Fibroblast of skin of scalp (primary cell): Measurements from ENCODE around the gene CLCA4. TPM values are rescaled to one million over a fixed set of nuclear protein-coding genes. Genes with fewer than 3 reads are reported as not detected.
"Not testable (repeated sequence)": the region's sequence is repeated elsewhere in the genome, so short reads cannot be mapped to it uniquely, and the experiment has no call there.

Experiments
- DNase-seq: peaks from one replicate; pipeline ENCODE4 v3.0.0-alpha.2; 2013
- polyA plus RNA-seq, 2 experiments: library from polyadenylated mRNA; unstranded; fragments of 120-200 nt; gene quantifications; one replicate each; pipeline ENCODE4 v1.2.1, GENCODE V29; 2013; ENCODE audit not compliant: insufficient read length in 2 of 2

The CLCA4 gene, protein sequence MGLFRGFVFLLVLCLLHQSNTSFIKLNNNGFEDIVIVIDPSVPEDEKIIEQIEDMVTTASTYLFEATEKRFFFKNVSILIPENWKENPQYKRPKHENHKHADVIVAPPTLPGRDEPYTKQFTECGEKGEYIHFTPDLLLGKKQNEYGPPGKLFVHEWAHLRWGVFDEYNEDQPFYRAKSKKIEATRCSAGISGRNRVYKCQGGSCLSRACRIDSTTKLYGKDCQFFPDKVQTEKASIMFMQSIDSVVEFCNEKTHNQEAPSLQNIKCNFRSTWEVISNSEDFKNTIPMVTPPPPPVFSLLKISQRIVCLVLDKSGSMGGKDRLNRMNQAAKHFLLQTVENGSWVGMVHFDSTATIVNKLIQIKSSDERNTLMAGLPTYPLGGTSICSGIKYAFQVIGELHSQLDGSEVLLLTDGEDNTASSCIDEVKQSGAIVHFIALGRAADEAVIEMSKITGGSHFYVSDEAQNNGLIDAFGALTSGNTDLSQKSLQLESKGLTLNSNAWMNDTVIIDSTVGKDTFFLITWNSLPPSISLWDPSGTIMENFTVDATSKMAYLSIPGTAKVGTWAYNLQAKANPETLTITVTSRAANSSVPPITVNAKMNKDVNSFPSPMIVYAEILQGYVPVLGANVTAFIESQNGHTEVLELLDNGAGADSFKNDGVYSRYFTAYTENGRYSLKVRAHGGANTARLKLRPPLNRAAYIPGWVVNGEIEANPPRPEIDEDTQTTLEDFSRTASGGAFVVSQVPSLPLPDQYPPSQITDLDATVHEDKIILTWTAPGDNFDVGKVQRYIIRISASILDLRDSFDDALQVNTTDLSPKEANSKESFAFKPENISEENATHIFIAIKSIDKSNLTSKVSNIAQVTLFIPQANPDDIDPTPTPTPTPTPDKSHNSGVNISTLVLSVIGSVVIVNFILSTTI
- polyA plus RNA-seq (2013, experiment 1 of 2; ENCODE audit: insufficient read length), result not detected
- not detected for polyA plus RNA-seq (2013, experiment 2 of 2; ENCODE audit: insufficient read length)

DNA sequence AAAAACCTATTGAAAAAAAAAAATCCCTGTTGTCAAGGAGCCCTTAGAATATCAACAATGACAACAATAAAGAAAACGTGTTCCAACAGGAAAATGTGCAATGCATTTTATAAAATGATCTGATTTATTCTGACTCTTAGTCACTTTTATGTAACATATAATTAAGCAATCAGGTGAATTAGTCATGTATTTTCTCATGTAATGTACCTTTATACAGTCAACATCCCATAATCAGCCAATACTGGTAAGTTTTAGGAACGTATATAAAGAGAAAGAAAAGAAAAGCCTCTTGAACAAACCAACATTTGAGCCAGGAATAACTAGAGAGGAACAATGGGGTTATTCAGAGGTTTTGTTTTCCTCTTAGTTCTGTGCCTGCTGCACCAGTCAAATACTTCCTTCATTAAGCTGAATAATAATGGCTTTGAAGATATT, at the start of gene CLCA4:
TSS of gene CLCA4 (plus strand) at position 292 of the 435 bp plus-strand sequence. CDS start at position 334, 42 bp downstream.
- DNase-seq, result no peak

DNA sequence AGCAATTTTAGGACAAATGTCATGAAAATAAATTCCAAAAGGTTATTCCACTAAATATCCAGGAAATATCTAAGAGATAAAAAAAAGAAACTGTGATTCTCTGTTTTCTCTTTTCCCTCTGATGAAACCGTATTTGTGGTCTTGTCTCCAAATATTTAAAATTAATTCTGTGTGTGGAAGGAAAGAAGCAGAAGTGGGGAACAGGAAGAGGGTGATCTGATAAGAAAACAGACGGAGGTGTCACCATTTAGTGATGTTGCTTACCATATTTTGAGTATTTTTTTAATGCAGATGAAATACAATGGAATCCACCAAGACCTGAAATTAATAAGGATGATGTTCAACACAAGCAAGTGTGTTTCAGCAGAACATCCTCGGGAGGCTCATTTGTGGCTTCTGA, 48.6 kb upstream of the CLCA4 start:
- no peak for DNase-seq

DNA sequence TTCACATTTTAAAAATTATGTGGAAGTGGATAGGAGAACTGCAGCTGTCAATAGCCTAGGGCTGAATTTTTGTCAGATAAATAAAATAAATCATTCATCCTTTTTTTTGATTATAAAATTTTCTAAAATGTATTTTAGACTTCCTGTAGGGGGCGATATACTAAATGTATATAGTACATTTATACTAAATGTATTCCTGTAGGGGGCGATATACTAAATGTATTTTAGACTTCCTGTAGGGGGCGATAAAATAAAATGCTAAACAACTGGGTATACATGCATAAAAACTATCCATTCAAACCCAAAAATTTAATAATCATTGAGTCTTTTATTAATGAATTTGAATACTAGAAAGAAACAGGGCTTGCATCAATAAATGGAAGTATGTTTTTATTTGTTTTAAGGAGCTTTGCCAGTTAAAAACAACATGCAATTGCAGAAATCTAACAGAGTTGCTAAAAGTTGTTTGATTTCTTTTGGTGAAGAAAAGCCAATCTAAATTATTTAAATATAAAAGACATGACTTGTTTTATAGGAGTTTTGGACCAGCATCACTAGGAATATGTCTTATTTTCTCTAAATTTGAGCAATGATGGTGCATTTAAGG, 46.8 kb upstream of the CLCA4 start:
- peak; percentile 30 for DNase-seq

DNA sequence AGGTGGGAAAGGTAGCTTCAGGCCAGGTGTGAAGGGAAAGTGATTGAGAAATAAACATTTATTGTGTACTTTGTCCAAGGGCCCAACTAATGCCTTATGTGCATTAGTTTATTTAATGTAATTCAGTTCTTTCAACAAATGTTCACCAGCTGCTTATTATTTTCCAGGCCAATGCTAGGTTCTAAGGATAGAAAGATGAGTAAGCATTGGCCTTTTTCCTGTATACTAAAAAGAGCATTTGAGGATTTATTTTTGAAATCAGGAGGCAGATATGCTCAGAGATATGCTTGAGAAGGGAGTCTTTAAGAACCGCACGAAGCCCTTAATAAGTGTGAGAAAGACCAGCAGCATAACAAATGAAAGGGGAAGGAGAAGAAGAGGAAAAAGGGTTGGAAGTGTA, 46.2 kb upstream of the CLCA4 start:
- DNase-seq, result no peak

DNA sequence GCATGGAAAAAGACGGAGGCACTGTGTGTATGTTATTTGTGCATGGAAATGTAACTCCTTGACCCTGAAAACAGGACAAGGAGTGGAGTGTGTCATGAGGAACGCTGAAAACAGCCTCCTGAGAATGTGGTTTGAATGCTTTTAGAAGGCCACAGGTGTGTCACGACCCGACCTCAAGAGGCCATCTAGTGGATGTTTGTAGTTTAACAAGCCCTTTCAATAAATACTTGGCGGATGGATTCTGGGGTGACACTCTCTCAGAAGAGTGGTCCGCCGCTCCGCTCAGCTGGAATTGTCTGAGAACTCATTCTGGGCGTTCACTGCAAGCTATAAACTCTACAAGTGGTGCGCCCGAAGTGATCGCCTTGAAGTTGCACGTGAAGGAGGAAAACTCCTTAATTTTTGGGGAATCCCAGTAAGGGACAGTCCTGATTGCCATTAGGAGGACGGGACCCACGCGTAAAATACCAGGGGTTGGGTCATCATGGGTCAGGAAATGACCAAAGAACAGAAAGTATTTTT, 44.7 kb upstream of the CLCA4 start:
- DNase-seq, result not testable (repeated sequence)

GRCh38 chr1:86502721-86503405, 44.0 kb upstream of the CLCA4 start:
- no peak for DNase-seq

DNA sequence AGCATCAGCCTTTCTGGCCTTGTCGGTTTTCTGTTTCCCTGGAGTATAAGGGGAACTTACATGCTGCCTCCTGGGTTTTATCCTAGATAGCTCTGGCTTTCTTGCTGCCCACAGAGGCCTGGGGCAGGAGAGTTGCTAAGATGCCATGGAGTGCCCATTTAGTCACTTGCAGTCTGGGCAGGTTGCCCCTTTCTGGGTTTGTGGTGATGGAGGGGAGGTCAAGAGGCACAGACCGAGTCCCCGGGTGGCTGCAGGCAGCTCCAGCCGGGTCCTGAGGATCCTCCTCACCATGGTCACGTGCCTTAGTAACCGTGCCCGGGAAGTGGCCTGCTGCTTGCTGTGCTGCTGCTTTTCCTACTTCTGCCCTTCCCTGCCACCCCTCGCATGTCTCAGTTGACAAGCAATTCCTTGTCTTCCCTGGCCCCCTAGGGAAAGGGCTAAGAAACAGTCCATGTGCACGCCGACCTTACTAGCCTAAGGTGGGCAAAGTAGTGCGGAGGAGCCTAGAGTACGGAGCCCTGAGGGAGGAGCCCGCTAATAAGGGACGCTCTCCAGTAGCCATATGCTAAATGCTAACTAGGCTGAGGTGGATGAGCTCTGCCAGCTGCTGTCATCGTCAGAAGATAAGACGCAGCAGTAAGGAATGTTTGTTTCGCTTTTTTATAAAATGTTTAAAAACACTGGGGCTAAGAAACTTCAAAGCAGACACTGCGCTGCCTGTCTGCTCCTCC, 43.3 kb upstream of the CLCA4 start:
- DNase-seq, result no peak

- no peak for DNase-seq
These were observed 42.8 kb upstream of the CLCA4 start for GRCh38 chr1:86504137-86504479.

DNA sequence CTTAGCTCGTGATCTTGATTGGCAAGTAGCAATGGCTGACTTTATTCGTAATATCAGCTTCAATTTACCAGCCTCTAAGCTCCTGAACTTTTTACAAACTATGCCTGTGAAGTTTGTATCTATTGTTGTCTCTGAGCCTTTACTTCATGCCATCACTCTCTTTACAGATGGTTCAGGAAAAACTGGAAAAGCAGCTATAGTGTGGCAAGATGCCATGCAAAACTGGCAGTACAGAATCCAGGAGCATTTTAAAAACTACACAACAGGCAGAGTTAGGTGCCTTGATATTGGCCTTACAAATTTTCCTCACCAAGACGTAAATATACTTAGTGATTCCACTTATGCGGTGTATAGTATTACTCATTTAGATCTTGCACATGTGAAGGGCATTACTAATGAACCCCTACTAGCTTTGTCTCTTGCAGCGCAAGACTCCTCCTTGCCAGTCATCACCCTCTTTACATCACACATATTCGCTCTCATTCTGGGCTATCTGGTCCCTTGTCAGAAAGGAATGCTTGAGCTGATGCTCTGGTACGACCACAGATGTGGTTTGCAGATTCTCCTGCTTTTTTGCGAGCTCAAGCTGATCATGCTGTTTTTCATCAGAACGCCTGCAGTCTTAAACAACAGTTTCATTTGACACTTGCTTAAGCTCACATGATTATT, 41.8 kb upstream of the CLCA4 start:
- peak; percentile 71 for DNase-seq

- no peak for DNase-seq
These were observed 41.3 kb upstream of the CLCA4 start for GRCh38 chr1:86505564-86505902.

GRCh38 chr1:86507935-86508582, 38.8 kb upstream of the CLCA4 start:
- peak; percentile 57 for DNase-seq

DNA sequence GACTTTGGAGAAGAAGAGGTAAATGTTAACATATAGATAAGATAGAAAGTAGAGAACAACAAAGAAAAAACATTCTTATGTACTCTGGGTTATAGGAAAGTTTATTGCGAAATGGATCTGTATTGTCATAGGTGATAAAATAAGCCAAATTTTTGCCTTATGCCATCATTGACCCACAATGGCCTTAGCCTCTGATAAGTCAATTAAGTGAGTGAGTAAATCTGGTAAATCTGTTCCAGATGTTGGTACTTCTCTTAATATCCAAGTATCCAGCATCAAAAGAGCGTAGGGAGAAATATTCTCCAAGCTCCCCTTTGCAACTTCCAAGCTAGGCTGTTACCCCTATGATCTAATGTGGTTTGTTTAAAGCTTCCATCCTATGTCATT, 38.3 kb upstream of the CLCA4 start:
- peak; percentile 20 for DNase-seq

DNA sequence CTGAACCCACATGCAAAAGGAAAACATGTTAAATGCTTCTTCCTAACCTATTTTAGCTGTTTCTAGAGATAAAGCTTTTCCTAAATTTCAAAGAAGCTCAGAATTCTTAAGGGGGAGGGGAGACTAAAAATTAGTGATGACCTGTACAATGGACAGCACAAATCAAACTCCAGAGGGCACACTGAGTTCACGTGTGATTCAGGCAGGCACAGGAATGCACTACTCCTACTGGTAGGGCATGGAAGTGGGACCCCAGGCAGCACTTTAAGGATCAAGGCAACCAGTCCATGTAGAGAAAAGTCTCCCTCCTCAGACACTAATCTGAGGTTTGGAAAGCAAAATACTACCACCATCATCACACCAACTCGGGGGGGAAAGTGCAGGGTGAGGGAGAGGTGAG, 31.3 kb upstream of the CLCA4 start:
- DNase-seq, result no peak

GRCh38 chr1:86516335-86516734, 30.5 kb upstream of the CLCA4 start:
- peak; percentile 15 for DNase-seq

DNA sequence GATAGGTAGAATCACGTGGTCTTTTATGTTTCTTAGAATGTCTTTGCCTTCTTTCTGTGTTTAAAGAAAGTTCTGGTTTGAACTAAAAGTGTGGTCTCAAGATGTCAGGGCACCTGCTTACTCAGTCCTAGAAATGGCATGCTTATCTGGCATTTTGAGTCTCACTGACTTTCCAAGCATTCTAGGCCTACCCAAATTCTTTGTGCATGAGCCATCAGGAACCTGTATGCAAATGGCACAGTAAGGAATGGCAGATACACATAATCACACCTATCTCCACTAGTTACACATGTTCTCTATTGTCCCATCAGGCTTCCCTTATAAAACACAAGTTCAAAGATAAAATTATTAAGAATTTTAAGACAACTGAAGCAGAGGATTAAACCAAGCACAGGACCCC, 29.5 kb upstream of the CLCA4 start:
- no peak for DNase-seq

- DNase-seq, result no peak
These were observed 25.9 kb upstream of the CLCA4 start for GRCh38 chr1:86520789-86521521.

DNA sequence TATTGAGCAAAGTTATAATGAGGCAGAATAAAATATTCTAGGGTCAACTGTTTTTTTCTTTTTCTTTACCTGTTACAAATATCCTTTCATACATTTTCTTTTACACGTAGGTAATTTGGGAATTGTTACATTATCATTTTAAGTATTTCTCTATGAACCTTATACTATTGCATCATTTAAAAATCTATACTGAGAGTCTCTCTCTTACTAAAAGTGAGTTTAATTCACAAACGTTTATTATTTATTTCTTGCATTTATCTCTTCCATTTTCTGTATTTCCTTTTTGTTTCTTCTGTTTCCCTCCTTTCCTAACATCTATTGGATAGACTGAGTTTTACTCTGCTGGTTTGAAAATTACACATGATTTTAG, 25.4 kb upstream of the CLCA4 start:
- DNase-seq, result no peak

- no peak for DNase-seq
These were observed 24.6 kb upstream of the CLCA4 start for GRCh38 chr1:86522240-86522639.

- no peak for DNase-seq
These were observed 23.1 kb upstream of the CLCA4 start for GRCh38 chr1:86523670-86524354.
